ENCODE measurements around the gene HAUS3.
A peak's percentile ranks its signal among the peaks of the same experiment; 100 is the strongest.
"Not testable (repeated sequence)": the region's sequence is repeated elsewhere in the genome, so short reads cannot be mapped to it uniquely, and the experiment has no call there.

HAUS3 gene

GRCh38 chr4:2220016-2220630 lies 21.8 kb downstream of the HAUS3 start:
- DNase-seq (ENCODE audit: low read depth in 2 of 2), result peak; percentile 60 to 62

DNA sequence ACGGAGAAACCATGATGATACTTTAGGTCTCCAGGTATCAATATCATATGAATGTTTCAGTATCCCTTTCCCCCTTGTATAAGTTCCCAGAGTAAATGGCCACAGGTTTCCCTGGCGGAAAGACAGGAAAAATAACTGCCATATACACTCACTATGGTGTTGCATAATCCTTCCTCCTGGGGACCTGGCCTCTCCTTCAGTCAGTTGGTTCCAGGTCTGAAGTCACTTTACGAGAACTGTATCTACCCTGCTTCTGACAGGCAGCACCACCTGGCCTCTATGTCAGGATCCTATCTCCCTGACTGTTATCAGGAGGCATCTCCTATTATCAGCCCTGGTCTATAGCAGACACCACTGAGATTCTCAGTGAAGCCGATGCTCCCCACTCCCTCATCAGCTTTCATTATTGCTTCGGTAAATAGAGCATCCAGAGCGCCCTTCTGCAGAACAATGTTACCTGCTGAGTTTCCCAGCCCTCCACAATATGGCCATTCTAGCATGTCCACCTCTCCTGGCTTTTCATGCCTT lies 22.6 kb downstream of the HAUS3 start:
- DNase-seq (ENCODE audit: low read depth in 2 of 2), result no peak

DNA sequence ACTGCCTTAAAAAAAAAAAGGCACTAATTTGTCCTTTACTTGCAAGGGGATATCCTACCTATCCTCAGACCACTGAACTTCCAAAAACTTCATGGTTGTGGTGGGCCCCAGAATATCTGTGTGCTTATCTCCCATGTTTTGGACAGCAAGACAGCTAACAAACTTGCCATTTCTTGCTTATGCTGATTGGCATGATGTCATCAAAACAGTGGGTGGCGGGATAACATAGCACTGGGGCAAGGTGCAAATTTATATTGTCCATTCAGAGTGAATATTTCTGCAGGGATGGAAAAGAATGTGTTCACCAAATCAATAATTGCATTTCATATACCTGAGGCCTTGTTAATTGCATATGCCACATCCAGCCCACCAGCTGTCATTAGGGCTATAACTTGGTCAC lies 23.5 kb downstream of the HAUS3 start:
- DNase-seq (ENCODE audit: low read depth in 2 of 2), result no peak

DNA sequence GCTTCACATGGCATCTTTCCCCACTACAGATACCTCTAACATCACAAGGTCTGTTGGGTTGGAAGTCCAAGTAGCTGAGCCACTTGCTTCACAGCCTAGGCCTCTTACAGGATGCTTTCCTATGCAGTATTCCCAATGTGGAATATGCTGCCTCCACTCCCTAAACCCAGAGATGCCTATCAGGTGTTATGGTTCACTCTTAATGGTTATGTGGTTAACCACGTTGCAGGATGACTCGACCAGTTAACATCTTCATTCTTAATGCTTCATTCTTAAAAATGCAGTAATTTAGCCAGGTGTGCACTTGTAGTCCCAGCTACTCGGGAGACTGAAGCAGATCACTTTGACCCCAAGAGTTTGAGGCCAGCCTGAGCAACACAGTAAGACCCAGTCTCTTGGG lies 24.2 kb downstream of the HAUS3 start:
- DNase-seq (ENCODE audit: low read depth in 2 of 2), result no peak

- no peak for DNase-seq (ENCODE audit: low read depth in 2 of 2)
These were observed 29.1 kb downstream of the HAUS3 start for GRCh38 chr4:2212831-2213230.

DNA sequence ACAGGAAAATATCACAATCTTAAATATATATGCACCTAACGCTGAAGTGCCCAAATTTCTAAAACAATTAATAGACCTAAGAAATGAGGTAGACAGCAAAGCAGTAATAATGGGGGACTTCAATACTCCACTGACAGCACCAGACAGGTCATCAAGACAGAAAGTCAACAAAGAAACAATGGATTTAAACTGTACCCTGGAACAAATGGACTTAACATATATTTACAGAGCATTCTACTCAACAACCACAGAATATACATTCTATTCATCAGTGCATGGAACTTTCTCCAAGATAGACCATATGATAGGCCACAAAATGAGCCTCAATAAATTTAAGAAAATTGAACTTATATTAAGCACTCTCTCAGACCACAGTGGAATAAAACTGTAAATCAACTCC lies 39.1 kb downstream of the HAUS3 start:
- not testable (repeated sequence) for DNase-seq (ENCODE audit: low read depth in 2 of 2)

- no peak for DNase-seq (ENCODE audit: low read depth in 2 of 2)
These were observed 47.4 kb downstream of the HAUS3 start for GRCh38 chr4:2194496-2194895.

DNA sequence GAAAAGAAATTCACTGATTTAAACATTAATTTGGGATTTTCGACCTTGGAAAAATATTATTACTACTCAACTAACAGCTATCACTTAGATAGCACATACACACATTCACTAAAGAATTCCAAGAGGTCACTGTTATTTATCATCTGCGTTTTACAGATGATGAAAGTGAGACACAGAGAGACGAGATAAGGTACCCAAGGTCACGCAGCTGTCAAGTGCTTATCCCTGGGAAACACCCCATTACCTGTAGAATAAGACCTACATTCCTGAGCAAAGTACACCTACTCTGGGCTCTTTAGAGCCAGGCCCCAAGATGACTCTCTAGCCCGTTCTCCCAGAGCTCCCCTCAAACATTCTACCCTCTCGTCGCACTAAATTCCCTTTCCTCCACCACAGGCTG lies 48.6 kb downstream of the HAUS3 start:
- DNase-seq (ENCODE audit: low read depth in 2 of 2), result no peak

GRCh38 chr4:2186865-2187172 lies 55.1 kb downstream of the HAUS3 start:
- DNase-seq (ENCODE audit: low read depth in 2 of 2), result no peak

DNA sequence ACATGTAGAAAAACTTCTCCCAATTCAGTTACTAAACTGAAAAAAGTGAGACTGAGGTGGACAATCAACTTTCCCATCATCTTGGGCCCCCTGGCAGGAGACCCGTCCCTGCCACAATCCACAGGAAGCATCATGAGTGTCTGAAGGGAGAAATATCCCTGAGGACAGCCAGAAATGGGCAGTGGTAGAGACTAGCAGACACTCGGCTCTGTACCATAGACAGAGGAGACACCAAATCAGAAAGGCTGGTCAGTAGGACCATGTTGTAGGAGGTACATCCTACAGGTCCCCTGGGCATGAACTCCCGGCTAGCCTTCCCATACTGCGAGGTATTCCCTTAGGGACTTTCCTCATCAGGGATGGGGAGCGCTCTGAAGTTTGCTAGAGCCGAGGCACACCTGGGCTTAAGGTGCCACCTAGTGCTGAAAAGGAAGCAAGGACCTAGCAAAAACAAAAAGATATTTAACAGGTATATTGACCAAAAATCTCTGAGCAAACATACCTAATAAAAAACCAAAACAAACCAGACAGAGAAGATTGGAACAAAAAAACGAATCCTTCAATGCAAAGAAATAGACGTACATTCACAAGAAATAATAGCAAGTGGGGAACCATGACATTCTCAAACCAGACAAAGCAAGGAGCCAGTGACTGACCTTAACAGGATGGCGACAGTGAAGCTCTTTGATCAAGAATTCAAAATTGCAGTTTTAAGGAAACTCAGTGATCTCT lies 55.6 kb downstream of the HAUS3 start:
- no peak for DNase-seq (ENCODE audit: low read depth in 2 of 2)

DNA sequence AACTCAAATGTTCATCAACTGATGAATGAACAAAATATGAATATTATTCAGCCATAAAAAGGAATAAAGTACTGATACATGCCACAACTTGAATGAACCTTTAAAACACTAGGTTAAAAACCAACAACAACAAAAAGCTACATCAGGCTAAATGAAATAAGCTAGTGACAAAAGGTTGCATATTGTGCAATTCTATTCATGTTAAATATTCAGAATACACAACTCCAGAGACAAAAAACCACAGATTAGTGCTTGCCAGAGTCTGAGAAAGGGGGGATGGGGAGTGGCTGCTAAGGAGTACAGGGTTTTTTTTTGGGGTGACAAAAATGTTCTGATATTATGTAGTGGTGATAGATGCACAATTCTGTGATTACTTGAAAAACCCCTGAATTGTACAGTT lies 58.5 kb downstream of the HAUS3 start:
- no peak for DNase-seq (ENCODE audit: low read depth in 2 of 2)

GRCh38 chr4:2182994-2183393 lies 58.9 kb downstream of the HAUS3 start:
- DNase-seq (ENCODE audit: low read depth in 2 of 2), result no peak

DNA sequence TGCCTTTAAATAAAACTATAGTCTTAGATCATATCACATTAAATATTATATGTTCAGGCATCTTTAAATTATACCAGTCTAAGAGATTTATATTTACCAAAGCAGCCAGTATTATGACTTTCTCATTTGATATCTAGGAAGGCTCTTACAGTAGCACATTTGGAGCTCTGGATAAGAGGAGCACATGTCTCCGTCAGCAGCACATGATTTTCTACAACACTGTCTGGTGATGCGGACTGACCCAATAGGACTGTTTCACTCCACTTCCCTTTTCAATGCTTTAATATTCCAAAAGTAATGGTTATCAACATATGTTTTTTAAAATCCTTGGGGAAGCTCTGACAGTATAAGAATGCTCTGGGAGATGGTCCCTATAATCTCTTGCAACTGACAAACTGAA lies 61.5 kb downstream of the HAUS3 start:
- no peak for DNase-seq (ENCODE audit: low read depth in 2 of 2)

GRCh38 chr4:2179717-2180116 lies 62.2 kb downstream of the HAUS3 start:
- DNase-seq (ENCODE audit: low read depth in 2 of 2), result no peak

GRCh38 chr4:2178986-2179385 lies 62.9 kb downstream of the HAUS3 start:
- no peak for DNase-seq (ENCODE audit: low read depth in 2 of 2)
